A549 (cell line): Measurements from ENCODE around the gene NBPF6. TPM values are rescaled to one million over a fixed set of nuclear protein-coding genes. Genes with fewer than 3 reads are reported as not detected.
"Not testable (repeated sequence)": the region's sequence is repeated elsewhere in the genome, so short reads cannot be mapped to it uniquely, and the experiment has no call there.

Experiments
- ATAC-seq, 2 experiments: fragments of 200-7000 bp in 1 of 2; fragments of >200 bp in 1 of 2; cut with Nextera tagmentation in 1 of 2; cut with Tn5 transposase in 1 of 2; 3 replicates each; pipeline versions ENCODE4 v1.8.0 to v1.9.1; 2018 to 2020; ENCODE audit warnings: mild to moderate bottlenecking in 1 of 2, moderate library complexity in 1 of 2
- CTCF ChIA-PET: fragments of 300-600 bp; sonication (Branson Sonifier 250); formaldehyde crosslinking; extraction: SDS; loops from one replicate; lab custom pipeline; 2021; ENCODE audit warnings: antibody characterized with exemption, inconsistent platforms; lab: Yijun Ruan, JAX
- POLR2A ChIA-PET: fragments of 350-600 bp; formaldehyde crosslinking; extraction: SDS; loops from one replicate; lab custom pipeline; 2021; ENCODE audit warnings: antibody characterized with exemption, inconsistent platforms; lab: Yijun Ruan, JAX
- DNase-seq, 2 experiments: peaks; one replicate each; pipeline versions ENCODE4 v3.0.0 to v3.0.0-alpha.2; 2011 to 2016; ENCODE audit warnings: low read depth in 1 of 2, low spot score in 1 of 2
- FAIRE-seq: peaks from 2 replicates; lab custom pipeline; 2011; peaks lifted over from hg19 to GRCh38; lab: Jason Lieb, UNC
- H3K27ac ChIP-seq, 2 experiments: fragments of >200 bp; sonication (Bioruptor Twin); formaldehyde crosslinking; 3 replicates each; pipeline ENCODE4 v1.5.1; 2016 to 2017
- H3K4me1 ChIP-seq: fragments of >200 bp; sonication (Bioruptor Twin); formaldehyde crosslinking; 3 replicates; pipeline ENCODE4 v1.6.1; 2016
- H3K4me2 ChIP-seq: fragments of >200 bp; sonication (Bioruptor Twin); formaldehyde crosslinking; 3 replicates; pipeline ENCODE4 v1.6.1; 2016
- H3K4me3 ChIP-seq: fragments of >200 bp; sonication (Bioruptor Twin); formaldehyde crosslinking; 3 replicates; pipeline ENCODE4 v1.5.1; 2016
- H3K9me3 ChIP-seq: fragments of >200 bp; sonication (Bioruptor Twin); formaldehyde crosslinking; 3 replicates; pipeline ENCODE4 v1.6.1; 2016
- CBX2 ChIP-seq: fragments of 200-600 bp; sonication (generic); IDR thresholded peaks from 2 replicates; pipeline ENCODE4 v1.6.1; 2016; ENCODE audit warnings: low read depth, mild to moderate bottlenecking, borderline replicate concordance
- EHF ChIP-seq: fragments of 250-450 bp; sonication (Bioruptor Pico); IDR thresholded peaks from 2 replicates; pipeline ENCODE4 v1.5.0; 2020; ENCODE audit warnings: mild to moderate bottlenecking
- EHMT2 ChIP-seq: fragments of 200-600 bp; sonication (generic); IDR thresholded peaks from 2 replicates; pipeline ENCODE4 v1.6.1; 2016; ENCODE audit warnings: antibody characterized with exemption, low read depth, mild to moderate bottlenecking, moderate library complexity
- EP300 ChIP-seq, 2 experiments: fragments of >200 bp; sonication (Bioruptor Twin); formaldehyde crosslinking; IDR thresholded peaks; 2 replicates in 1 of 2; 3 replicates in 1 of 2; pipeline ENCODE4 v1.6.1; 2016 to 2017
- JUN ChIP-seq, 2 experiments: fragments of >200 bp; sonication (Bioruptor Twin); formaldehyde crosslinking; IDR thresholded peaks; 2 replicates in 1 of 2; 3 replicates in 1 of 2; pipeline ENCODE4 v1.6.1; 2016 to 2017
- KDM1A ChIP-seq: fragments of 200-600 bp; sonication (generic); IDR thresholded peaks from 2 replicates; pipeline ENCODE4 v1.6.1; 2016; ENCODE audit warnings: low read depth, mild to moderate bottlenecking
- PHF8 ChIP-seq: fragments of 200-600 bp; sonication (generic); IDR thresholded peaks from 2 replicates; pipeline ENCODE4 v1.6.1; 2016; ENCODE audit warnings: low read depth, mild to moderate bottlenecking, antibody characterized with exemption, moderate library complexity, borderline replicate concordance
- RAD21 ChIP-seq, 2 experiments: fragments of >200 bp in 1 of 2; sonication (Bioruptor Twin) in 1 of 2; formaldehyde crosslinking in 1 of 2; IDR thresholded peaks in 1 of 2; conservative IDR thresholded peaks in 1 of 2; 2 replicates in 1 of 2; 3 replicates in 1 of 2; pipeline ENCODE4 v1.6.1; 2012 to 2018; ENCODE audit warnings: inconsistent platforms in 1 of 2
- RARB ChIP-seq: fragments of 250-450 bp; sonication (Bioruptor Pico); IDR thresholded peaks from 2 replicates; pipeline ENCODE4 v1.8.0; 2021; ENCODE audit warnings: mild to moderate bottlenecking, moderate library complexity
- RCOR1 ChIP-seq: fragments of 150-350 bp; IDR thresholded peaks from 2 replicates; pipeline ENCODE4 v1.6.1; 2014; ENCODE audit warnings: antibody characterized with exemption, low read length, low read depth
- ZC3H11A ChIP-seq: fragments of 450-650 bp; IDR thresholded peaks from 2 replicates; pipeline ENCODE4 v1.6.1; 2014; ENCODE audit warnings: antibody characterized with exemption, mild to moderate bottlenecking
- ZNF302 ChIP-seq: fragments of 250-450 bp; sonication (Bioruptor Pico); IDR thresholded peaks from 2 replicates; pipeline ENCODE4 v1.9.0; 2021; ENCODE audit warnings: inconsistent platforms, mild to moderate bottlenecking, moderate library complexity
- WGBS: methylation state at CpG from one replicate; pipeline ENCODE4 v1.1.6; 2017; ENCODE audit errors: missing lambda C conversion rate; 5-methylcytosine and 5-hydroxymethylcytosine counted together
- polyA plus RNA-seq, 4 experiments: library from polyadenylated mRNA; depleted of rRNA in 3 of 4; stranded (reverse); fragments of >200 nt; fragmentation: RNase III in 1 of 4; extraction: RNeasy Plus Mini Kit Qiagen cat#74134 plus additional on column Dnase treatment in 1 of 4; gene quantifications; 2 replicates in 3 of 4; 3 replicates in 1 of 4; pipeline ENCODE4 v1.2.3, GENCODE V29; 2011 to 2017
- TF ChIP-seq, protein P1 (sequence below): fragments of 450-650 bp; IDR thresholded peaks from 2 replicates; pipeline ENCODE4 v1.6.1; 2014; ENCODE audit warnings: antibody characterized with exemption
- TF ChIP-seq, protein P2 (sequence below): IDR thresholded peaks from 2 replicates; pipeline ENCODE4 v1.6.1; 2012
- TF ChIP-seq, protein P3 (sequence below): fragments of >200 bp; sonication (Bioruptor Twin); formaldehyde crosslinking; IDR thresholded peaks from 3 replicates; pipeline ENCODE4 v1.6.1; 2016

NBPF6 gene
- polyA plus RNA-seq, 2 of the 4 experiments (the other 2 are of a cell fraction) = not detected

DNA sequence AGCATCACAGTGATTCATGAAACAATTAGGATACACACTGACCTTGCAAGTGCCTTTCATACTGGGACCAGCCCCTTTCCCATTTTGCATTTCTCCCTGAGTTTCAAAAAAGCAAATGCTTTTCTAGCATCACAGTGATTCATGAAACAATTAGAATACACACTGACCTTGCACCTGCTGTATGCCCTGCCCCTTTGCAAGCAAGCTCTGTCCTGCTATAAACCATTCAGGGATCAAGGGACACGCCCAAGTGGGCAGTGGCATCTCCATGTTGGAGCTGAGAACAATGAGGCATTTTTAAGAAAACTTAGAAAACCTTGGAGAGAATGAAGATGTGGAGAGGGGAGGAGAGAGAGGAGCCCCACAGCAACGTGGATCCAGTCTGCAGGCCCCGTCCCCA is 13.8 kb downstream of the NBPF6 start:
- DNase-seq, ATAC-seq, POLR2A ChIA-PET, H3K9me3 ChIP-seq, H3K4me1 ChIP-seq, FAIRE-seq, H3K4me3 ChIP-seq, CTCF ChIA-PET, H3K27ac ChIP-seq, H3K4me2 ChIP-seq: not testable (repeated sequence)
- no CpG with 5 or more reads among the region's 3 CpGs for WGBS

GRCh38 chr1:108466166-108466565 is 16.0 kb downstream of the NBPF6 start:
- CTCF ChIA-PET, H3K4me2 ChIP-seq, H3K4me1 ChIP-seq, FAIRE-seq, POLR2A ChIA-PET, ATAC-seq, H3K27ac ChIP-seq, H3K4me3 ChIP-seq, DNase-seq, H3K9me3 ChIP-seq: not testable (repeated sequence)
- WGBS = no CpG with 5 or more reads among the region's 8 CpGs

GRCh38 chr1:108467155-108467554 is 17.0 kb downstream of the NBPF6 start:
- 57% methylated on average over 4 of the region's 5 CpGs for WGBS
- DNase-seq = not testable (repeated sequence)

GRCh38 chr1:108470750-108471149 is 20.6 kb downstream of the NBPF6 start:
- CTCF ChIA-PET, POLR2A ChIA-PET, H3K4me3 ChIP-seq, H3K4me1 ChIP-seq, FAIRE-seq, H3K4me2 ChIP-seq, H3K9me3 ChIP-seq, H3K27ac ChIP-seq, ATAC-seq, DNase-seq: not testable (repeated sequence)
- 55% methylated on average over 3 of the region's 4 CpGs for WGBS

More at GRCh38 chr1:108467155-108467554, 17.0 kb downstream of the NBPF6 start:
- POLR2A ChIA-PET, H3K4me3 ChIP-seq, H3K27ac ChIP-seq, FAIRE-seq, H3K4me2 ChIP-seq, ATAC-seq, H3K4me1 ChIP-seq, H3K9me3 ChIP-seq, CTCF ChIA-PET: not testable (repeated sequence)

DNA sequence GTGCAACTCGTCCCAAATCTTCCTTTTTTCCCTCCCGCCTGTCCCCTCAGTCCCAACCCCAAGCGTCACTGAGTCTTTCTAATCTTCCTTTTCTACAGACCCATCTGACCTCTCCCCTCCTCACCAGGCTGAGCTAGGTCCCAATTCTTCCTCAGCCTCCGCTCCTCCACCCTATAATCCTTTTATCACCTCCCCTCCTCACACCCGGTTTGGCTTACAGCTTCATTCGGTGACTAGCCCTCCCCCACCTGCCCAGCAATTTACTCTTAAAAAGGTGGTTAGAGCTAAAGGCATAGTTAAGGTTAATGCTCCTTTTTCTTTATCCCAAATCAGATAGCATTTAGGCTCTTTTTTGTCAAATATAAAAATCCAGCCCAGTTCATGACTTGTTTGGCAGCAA is 24.4 kb downstream of the NBPF6 start:
- H3K4me3 ChIP-seq, H3K4me1 ChIP-seq, H3K4me2 ChIP-seq, FAIRE-seq, ATAC-seq, DNase-seq, CTCF ChIA-PET, H3K9me3 ChIP-seq, H3K27ac ChIP-seq, POLR2A ChIA-PET: not testable (repeated sequence)
- WGBS = 55% methylated on average over 5 of the region's 6 CpGs

- H3K27ac ChIP-seq = no peak overlapping the region
- H3K4me2 ChIP-seq = no peak overlapping the region
- H3K4me1 ChIP-seq = no peaks in the 10 kb centered on the region
- WGBS = 59% methylated on average over 2 of the region's 2 CpGs
- no peak for ATAC-seq
- POLR2A ChIA-PET = no interaction called here
- TF ChIP-seq ZC3H11A (peak; percentile 71), CBX2 (no peak), EHMT2 (no peak), EP300 (IDR thresholded peaks at IDR 0.05) (no peak)
- FAIRE-seq = no peak
- CTCF ChIA-PET = no interaction called here
- no peak overlapping the region for H3K4me3 ChIP-seq
- no peaks in the 10 kb centered on the region for H3K9me3 ChIP-seq
- DNase-seq = no peak
Observed at GRCh38 chr1:108478429-108479015, 28.4 kb downstream of the NBPF6 start.

DNA sequence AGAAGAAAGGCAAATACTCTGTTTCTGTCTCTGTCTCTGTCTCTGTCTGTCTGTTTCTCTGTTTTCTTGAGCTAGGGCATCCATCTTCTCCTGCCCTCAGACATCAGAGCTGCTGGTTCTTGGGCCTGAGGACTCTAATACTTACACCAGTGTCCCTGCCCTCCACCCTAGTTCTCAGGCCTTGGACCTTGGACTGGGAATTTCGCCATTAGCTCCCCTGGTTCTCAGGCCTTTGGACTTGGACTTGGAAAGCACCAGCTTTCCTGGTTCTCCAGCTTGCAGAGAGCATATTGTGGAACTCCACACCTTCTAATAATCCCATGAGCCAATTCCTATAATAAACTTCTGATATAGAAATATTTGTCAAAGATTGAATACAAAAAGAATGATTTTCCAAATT is 32.6 kb downstream of the NBPF6 start:
- H3K9me3 ChIP-seq = no peaks in the 10 kb centered on the region
- no peak for TF ChIP-seq EHF (CRISPR knock-in tag)
- TF ChIP-seq JUN (IDR thresholded peaks at IDR 0.05) = no peak
- no peak for TF ChIP-seq PHF8
- TF ChIP-seq, protein P1, sequence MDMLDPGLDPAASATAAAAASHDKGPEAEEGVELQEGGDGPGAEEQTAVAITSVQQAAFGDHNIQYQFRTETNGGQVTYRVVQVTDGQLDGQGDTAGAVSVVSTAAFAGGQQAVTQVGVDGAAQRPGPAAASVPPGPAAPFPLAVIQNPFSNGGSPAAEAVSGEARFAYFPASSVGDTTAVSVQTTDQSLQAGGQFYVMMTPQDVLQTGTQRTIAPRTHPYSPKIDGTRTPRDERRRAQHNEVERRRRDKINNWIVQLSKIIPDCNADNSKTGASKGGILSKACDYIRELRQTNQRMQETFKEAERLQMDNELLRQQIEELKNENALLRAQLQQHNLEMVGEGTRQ = no peak
- no peak for TF ChIP-seq KDM1A
- TF ChIP-seq, protein P2, sequence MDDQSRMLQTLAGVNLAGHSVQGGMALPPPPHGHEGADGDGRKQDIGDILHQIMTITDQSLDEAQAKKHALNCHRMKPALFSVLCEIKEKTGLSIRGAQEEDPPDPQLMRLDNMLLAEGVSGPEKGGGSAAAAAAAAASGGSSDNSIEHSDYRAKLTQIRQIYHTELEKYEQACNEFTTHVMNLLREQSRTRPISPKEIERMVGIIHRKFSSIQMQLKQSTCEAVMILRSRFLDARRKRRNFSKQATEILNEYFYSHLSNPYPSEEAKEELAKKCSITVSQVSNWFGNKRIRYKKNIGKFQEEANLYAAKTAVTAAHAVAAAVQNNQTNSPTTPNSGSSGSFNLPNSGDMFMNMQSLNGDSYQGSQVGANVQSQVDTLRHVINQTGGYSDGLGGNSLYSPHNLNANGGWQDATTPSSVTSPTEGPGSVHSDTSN = no peak
- TF ChIP-seq, protein P3, sequence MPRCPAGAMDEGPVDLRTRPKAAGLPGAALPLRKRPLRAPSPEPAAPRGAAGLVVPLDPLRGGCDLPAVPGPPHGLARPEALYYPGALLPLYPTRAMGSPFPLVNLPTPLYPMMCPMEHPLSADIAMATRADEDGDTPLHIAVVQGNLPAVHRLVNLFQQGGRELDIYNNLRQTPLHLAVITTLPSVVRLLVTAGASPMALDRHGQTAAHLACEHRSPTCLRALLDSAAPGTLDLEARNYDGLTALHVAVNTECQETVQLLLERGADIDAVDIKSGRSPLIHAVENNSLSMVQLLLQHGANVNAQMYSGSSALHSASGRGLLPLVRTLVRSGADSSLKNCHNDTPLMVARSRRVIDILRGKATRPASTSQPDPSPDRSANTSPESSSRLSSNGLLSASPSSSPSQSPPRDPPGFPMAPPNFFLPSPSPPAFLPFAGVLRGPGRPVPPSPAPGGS = no peak
- no peak for TF ChIP-seq ZNF302 (CRISPR knock-in tag)
- no peak for TF ChIP-seq RAD21 (conservative IDR thresholded peaks at IDR 0.05 in 1 of 2, IDR thresholded peaks at IDR 0.05 in 1 of 2)
- no peak for TF ChIP-seq RCOR1
- no peak for TF ChIP-seq RARB
- TF ChIP-seq, all 56 proteins: peak for 0
- no peak overlapping the region for H3K4me2 ChIP-seq
- CTCF ChIA-PET = interaction anchor here (0.6 kb wide), 1 partner anchor 15 kb away, joined by 3 read pairs; no protein-coding TSS in a partner anchor
- H3K4me3 ChIP-seq = no peak overlapping the region
- no peak overlapping the region for H3K27ac ChIP-seq
- WGBS = 30% methylated on average over 1 of the region's 1 CpG
- ATAC-seq (no peak), DNase-seq (no peak), FAIRE-seq (no peak)
- H3K4me1 ChIP-seq = no peaks in the 10 kb centered on the region
- POLR2A ChIA-PET = no interaction called here
